ENCODE data around the gene SLAMF6.
"Not testable (repeated sequence)": the region's sequence is repeated elsewhere in the genome, so short reads cannot be mapped to it uniquely, and the experiment has no call there.

SLAMF6 gene

DNA sequence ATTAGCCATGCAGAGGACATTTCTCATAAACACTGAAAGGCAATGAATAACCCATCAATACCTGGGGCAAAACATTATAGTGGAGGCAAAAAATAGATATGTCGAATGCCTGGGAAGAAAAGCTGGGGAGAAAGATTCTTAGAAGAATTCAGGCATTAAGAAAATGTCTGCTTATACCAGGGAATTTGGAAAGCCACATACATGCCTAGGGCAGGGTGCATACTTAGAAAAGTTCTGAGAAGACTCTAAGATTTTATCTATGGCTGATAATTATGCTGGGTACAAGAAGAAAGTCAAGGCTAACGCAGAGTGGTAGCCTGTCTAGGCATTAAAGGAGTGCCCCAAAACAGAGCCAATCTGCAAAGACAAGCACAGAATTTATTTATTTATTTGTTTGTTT lies 18.4 kb downstream of the SLAMF6 start:
- DNase-seq (ENCODE audit: low read depth) = no peak

DNA sequence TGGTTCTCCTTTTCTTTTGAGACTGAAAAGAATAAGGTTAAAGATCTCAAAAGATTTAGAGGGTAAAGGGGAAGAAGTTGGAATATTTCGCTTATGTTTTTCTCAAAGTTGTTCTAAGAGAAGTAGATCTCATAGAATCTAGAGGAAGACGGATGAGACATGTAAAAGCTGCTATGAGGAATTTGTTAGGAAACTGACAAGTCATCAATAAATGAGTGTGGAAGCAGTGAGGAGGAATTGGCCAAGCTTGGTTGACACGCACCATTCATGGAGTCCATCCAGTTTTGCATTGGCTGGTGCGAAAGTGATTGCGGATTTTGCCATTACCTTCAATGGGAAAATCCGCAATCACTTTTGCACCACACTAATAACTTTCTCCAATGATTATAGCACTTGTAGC lies 20.0 kb downstream of the SLAMF6 start:
- DNase-seq (ENCODE audit: low read depth) = no peak

DNA sequence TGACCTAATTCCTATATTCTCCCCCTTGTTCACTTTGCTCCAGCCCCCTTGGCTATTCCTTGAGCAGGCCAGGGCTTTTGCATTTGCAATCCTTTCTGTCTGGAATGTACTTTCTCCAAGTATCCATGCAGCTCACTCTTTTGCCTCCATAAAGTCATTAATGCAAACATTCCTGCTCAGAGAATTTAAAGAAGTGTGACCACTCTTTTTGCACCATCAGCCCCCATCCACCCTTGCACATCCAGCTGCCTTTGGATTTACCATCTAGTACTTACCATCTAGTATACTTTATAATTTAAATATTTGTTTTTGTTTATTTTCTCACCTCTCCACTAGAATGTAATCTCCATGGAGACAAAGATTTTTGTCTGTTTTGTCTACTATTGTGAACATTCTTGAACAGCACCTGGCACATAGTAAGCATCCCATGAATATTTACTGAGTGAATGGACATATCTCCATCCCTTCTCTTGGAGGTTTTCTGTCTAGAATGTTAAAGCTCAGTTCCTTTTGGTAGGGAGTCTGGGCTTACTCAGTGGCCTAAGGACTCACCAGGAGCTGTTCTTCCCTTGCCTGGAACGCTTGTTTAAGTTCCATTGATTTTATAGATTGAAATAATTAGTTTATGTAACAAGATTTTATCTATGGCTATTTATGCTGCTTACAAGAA lies 22.6 kb downstream of the SLAMF6 start:
- DNase-seq (ENCODE audit: low read depth) = no peak

DNA sequence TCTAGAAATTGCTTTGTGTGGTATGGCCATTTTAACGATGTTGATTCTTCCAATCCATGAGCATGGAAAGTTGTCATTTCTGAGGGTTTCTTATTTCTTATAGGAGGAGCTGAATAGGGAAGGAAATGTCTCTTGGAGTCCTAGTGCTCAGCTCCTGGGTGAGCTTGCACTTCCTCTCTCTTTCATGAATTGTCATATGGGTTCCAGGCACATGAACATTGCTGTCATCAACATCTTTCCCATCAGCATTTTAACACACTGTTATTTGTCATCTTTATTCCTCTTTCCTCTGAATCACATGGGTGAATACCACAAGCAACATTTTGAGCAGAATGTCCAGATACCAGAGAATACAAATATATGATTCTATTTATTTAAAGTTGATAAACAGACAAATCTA lies 23.4 kb downstream of the SLAMF6 start:
- DNase-seq (ENCODE audit: low read depth) = no peak

DNA sequence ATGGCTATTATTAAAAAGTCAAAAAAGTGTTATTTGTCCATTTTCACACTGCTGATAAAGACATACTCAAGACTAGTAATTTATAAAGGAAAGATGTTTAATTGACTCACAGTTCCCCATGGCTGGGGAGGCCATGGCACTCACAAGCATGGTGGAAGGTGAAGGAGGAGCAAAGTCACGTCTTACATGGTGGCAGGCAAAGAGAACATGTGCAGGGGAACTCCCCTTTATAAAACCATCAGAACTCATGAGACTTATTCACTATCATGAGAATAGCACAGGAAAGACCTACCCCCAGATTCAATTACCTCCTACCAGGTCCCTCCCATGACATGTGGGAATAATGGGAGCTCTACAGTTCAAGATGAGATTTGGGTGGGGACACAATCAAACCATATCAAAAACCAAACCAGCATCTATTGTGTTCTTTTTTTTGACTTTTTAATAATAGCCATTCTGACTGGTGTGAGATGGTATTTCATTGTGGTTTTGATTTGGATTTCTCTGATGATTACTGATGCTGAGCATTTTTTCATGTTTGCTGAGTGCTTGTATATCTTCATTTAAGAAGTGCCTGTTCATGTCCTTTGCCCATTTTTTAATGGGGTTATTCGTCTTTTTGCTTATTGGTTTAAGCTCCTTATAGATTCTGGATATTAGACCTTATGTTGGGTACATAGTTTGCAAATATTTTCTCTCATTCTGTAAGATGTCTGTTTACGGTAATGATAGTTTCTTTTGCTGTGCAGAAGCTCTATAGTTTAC lies 24.6 kb downstream of the SLAMF6 start:
- not testable (repeated sequence) for DNase-seq (ENCODE audit: low read depth)

DNA sequence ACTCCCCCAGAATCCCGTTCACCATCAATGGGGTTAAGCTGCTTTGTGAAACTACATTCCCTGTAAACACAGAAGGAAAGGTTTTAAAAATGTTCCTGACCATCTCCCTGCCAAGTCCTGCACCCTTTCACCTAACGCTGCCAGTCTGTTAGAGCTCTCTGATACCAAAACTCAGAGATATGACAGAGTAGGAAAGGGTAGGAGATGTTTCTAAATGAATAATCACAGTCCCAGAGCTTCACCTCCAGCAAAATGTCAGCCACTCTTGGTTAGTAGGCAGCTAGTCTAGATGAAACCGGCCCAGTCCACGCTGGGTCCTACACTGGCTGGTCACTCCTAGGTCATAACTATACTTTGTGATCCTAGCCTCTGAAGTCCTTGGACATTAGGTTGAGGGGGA lies 26.7 kb downstream of the SLAMF6 start:
- no peak for DNase-seq (ENCODE audit: low read depth)

DNA sequence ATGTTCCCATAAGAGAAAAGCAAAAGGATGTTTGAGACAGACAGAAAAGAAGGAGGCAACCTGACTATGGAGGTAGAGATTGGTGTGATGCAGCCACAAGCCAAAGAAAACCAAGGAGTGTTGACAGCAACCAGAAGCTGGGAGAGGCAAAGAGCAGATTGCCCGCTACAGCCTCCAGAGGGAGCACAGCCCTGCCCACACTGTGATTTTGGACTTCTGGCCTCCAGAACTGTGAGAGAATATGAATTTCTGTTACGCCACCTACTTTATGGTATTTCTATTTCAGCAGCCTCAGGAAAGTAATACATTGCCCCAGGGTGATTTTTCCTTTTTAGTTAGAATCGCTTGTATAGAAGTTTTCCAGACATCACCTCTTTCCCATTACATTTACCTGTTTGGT lies 28.4 kb downstream of the SLAMF6 start:
- DNase-seq (ENCODE audit: low read depth) = no peak

DNA sequence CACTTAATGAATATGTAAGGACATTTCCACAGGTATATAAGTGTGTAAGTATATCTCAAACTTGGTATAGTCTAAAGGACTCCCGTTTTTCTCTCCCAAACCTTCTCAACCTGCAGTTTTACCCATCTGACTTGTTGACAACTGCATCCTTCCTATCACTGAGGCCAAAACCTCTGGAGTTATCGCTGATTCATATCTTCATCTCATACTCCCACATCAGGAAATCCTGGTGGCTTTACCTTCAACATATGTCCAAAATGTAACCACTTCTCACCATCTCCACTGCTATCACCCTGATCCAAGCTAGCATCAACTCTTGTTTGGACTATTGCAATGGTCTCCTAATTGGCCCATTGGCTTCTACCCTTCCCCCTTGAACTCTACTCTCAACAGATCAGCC lies 30.4 kb downstream of the SLAMF6 start:
- no peak for DNase-seq (ENCODE audit: low read depth)

DNA sequence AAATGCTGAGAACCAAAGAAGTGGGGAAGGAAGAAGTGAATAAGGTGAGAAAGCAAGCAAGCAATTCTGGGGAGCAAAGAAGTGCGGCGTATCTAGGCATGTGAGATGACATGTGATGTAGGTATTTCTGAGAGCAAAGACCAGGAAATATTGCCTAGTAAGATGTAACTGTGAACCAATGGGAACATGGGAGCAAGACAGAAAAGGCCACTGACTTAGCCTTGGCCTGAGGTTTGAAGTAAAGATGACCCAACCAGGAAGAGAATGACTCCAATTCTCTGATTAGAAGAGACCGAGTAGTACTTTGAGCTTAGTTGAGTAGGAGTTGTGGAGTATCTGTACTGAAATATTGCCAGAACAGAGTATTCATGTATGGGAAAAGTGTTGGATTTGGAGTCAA lies 31.1 kb downstream of the SLAMF6 start:
- DNase-seq (ENCODE audit: low read depth) = no peak

DNA sequence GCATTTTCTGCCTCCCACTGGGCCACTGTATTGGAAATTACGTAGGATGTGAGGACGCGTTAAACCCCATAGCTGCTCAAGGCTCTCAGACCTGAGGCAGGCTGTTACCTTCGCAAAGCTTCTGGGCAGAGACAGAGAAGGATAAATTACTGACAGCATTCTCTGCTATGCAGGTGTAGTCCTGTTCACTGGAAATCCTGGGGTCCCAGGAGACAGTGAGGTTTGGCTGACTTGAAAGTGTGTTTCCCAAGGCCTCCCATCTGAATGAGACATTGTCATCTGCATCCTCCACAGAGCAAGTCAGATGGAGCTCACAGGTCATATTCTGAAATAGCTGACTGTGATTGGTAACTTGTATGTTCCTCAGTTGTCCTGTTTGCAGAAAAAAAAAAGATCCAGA lies 32.0 kb downstream of the SLAMF6 start:
- DNase-seq (ENCODE audit: low read depth) = no peak

DNA sequence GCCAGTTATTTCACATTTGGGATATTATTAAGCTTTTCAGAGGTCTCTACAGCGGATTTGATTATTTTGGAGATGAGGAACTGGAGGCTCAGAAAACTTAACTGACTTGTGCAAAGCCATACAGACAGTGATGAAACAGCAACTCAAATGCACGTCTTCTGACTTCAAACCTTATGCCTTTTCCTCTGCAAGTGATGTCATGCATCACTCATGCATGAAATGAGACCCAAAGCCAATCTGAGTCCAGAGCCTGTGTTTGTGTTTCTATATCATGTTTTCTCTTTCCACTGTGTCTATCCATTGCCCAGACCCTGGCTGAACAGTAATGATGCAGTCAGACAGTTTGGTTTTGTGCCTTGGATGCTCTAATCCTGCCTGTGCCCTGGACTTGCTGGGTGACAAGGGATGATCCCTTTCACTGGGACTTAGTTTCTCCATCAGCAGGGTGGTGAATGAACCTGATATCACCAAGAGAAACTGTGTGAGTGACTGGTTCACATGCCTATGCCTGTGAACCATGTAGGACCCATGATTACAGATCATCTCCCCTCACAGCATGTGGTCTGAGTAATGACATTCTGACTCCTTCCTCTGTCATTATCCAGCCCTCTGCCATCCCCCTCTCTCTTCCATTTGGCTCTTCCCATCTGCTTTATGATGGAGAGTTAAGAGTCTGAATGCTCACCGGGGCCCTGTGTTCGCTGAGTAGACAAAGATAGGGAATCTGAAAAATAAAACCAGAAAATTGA lies 33.4 kb downstream of the SLAMF6 start:
- no peak for DNase-seq (ENCODE audit: low read depth)

DNA sequence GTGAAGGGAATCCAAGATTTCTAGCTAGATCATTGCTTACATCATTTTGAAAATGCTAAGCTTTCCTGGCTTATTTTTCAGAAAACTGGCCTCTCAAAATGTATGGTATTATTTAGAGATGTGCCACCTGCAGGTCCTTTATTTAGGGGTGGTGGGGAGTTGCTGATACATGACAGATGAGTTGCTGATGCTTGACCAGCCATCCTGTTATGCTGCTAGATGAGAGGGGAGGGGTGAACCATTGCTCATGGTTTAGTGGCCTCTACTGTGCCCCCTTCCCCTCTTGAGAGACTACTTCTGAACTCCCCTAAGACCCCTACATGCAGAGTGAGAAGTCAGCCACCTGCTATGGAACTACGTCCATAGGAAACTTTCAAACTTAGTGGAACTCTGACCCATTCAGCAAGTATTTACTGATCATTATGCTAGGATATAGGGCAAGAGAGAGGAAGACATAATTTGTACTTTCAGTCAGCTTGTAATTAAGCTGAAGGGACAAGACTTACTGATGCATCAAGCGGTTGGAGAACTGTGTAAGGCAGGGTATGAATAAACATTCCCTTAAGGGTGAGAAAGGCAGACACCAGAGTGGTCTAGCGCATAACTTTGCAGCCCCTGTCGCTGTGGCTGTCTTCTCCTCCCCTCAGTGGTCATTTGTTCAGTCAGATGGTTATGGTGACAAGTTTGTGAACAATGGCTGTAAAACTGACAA lies 34.6 kb downstream of the SLAMF6 start:
- no peak for DNase-seq (ENCODE audit: low read depth)

DNA sequence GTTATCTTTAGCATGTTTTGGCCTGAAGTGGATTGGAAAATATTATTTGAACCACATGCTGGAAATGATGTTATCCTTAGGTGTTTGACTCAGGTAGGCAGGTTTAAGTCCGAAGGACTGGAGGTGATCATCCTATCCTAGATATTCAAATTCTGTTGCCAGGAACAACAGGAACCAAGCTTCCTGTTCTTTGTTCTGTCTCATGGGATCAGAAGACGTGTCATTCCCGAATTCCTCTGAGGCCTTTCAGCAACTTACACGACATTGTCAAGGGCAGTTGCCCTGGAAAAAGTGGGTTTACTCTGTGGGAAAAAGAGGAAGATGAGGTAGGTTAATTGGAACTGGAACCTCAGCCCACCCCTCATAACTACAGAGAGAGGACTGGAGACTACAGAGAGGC lies 36.6 kb downstream of the SLAMF6 start:
- no peak for DNase-seq (ENCODE audit: low read depth)

DNA sequence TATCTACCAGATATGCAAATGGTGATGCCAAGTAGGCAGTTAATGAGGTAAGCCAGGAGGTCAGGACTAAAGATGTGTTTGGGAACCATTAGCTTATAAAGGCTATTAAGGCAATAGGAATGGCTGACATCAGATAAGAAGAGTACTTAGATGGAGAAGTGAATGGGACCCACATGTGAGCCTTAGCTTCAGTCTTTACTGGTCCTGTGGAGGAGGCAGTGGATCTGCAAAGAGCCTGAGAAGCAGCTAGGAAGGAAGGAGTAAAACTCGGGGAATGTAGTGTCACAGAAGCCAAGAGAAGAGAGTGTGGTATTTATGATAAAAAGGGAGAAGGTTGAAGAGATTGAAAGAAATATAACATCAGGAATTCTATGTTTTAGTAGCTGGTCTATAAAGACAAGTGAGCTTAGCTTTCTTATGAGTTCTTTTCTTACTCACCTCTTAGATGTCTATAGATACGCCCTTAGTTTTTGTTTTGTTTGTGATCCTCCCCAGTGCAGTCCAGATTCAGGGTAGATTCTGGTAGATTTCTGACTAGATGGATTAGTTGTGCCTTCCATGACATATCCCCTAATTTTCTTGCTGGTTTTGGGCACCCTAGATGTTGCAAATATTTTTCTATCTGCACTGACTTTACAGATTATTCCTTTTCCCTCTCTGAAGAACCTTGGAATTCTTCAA lies 39.4 kb downstream of the SLAMF6 start:
- no peak for DNase-seq (ENCODE audit: low read depth)

DNA sequence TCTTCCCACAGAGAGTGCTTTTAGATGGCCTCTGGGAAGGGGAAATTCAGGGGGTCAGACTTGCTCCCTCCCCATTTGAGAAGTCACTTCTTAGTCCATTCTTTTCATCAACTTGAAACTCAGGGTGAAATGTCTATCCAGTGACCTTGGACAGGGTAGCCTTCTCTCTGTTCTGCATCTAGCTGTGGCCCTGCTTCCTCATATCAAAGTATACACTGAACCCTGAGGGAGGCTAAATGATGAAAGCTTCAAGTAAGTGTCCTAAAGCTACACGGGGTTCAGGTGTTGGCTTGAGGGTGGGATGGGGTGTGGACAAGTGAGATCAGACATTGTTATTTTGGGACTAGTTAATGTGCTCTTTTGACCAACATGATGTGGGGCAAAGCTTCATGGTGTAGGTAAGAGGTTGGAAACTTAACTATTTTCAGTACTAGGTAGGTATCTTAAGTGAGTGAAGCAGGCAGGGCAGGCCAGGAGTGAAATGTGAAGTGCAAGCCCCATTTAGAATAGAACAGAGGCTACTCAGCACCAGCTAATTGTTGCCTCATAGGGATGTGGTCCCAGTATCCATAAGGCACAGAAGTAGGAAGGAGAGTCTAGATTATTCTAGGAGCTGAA lies 41.0 kb downstream of the SLAMF6 start:
- DNase-seq (ENCODE audit: low read depth) = no peak

DNA sequence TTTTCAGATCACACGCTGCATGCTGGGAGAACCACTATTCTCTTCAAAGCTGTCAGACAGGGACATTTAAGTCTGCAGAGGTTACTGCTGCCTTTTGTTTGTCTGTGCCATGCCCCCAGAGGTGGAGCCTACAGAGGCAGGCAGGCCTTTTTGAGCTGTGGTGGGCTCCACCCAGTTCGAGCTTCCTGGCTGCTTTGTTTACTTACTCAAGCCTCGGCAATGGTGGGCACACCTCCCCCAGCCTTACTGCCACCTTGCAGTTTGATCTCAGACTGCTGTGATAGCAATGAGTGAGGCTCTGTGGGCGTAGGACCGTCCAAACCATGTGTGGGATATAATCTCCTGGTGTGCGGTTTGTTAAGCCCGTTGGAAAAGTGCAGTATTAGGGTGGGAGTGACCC lies 42.3 kb downstream of the SLAMF6 start:
- not testable (repeated sequence) for DNase-seq (ENCODE audit: low read depth)

DNA sequence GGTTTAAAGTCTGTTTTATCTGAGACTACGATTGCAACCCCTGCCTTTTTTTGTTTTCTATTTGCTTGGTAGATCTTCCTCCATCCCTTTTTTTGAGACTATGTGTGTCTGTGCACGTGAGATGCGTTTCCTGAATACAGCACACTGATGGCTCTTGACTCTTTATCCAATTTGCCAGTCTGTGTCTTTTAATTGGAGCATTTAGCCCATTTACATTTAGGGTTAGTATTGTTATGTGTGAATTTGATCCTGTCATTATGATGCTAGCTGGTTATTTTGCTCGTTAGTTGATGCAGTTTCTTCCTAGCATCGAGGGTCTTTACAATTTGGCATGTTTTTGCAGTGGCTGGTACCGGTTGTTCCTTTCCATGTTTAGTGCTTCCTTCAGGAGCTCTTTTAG lies 44.0 kb downstream of the SLAMF6 start:
- not testable (repeated sequence) for DNase-seq (ENCODE audit: low read depth)

DNA sequence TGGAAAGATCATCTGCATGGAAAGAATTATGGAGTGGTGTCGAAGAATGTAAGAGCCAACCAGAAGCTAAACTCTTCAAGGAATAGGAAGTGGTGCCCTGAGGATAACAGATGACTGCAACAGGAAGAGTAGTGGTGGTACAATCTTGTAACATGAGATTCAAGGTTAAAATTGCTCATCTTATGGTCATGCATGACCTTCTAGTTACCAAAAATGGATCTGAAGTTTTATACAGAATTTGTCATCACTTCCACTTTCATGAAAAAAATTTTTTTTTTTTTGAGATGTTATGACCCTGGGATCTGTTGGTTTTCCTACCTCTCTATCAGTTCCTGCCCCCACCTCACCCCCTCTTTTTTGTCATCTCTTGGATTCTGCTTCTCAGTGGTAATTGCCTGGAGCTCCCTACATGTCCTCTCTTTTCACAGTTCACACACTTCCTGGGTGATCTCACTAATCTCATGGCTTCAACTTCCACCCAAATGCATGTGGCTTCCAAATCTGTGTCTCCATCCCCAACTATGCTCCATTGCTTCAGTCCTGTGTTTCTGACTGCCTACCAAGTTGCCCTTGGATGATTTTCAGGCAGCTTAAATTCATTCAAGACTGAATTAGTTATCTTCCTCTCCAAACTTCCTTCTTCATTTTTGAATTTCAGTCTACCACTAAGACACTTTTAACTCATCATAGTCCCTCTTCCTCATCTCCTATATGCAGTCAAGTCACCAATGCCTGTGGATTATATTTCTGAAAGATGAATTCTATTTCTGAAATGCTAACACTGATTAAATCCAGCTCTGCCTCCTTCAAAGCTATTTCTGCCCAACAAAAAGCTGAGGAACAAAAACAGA lies 48.4 kb downstream of the SLAMF6 start:
- no peak for DNase-seq (ENCODE audit: low read depth)

DNA sequence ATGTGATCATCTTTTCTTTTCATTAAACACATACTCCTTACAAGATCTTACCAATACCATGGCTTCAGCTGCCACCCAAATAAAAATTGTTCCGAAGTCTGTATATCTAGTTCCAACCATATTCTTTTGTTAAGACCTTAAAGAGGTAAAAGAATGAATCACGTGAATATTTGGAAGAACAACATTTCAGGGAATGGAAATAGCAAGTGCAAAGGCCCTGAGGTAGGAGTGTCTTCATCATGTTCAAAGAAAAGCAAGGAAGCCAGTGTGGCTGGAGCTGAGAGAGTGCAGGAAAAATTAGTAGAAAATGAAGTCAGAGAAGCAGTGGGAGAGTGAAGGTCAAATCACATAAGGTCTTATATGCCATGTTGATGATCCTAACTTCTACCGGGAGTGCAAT lies 50.9 kb downstream of the SLAMF6 start:
- no peak for DNase-seq (ENCODE audit: low read depth)

DNA sequence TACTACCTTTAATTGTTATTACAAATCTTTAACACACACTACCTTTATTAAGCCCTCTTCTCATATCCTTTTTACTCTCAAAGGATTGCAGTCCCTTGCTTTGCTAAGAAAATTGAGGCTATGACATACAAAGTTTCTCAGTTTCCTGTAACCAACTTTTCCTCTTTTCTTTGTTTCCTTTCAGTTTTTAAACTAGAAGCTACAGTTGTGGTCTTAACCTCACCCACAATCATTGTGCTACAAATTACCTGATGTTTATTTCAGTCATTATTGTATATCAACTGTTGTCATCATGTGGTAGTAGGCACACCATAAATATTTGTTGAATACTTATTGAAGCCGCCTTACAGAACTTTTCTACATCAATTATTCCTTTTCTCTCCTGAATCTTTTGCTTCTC lies 51.8 kb downstream of the SLAMF6 start:
- no peak for DNase-seq (ENCODE audit: low read depth)

DNA sequence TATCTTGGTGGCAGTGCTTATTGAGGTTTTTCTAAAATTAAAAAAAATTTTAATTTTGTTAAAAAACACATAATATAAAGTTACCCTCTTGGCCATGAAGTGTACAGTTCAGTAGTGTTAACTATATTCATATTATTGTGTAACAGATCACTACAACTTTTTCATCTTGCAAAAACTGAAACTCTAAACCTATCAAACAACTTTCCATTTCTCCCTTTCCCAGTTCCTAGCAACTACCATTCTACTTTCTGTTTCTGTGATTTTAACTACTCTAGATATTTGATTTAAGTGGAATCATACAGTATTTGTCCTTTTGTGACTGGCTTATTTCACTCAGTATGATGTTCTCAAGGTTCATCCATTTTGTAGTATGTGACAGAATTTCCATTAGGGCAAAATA lies 55.5 kb downstream of the SLAMF6 start:
- no peak for DNase-seq (ENCODE audit: low read depth)
